ENCODE results near the gene EPB41L2.
"Not testable (repeated sequence)": the region's sequence is repeated elsewhere in the genome, so short reads cannot be mapped to it uniquely, and the experiment has no call there.

EPB41L2 gene

GRCh38 chr6:131093334-131093733 is 30.3 kb upstream of the EPB41L2 start:
- no peak for TF ChIP-seq CTCF (IDR thresholded peaks at IDR 0.05; ENCODE audit: extremely low read depth, missing control alignments)

GRCh38 chr6:131091944-131092343 is 28.9 kb upstream of the EPB41L2 start:
- not testable (repeated sequence) for DNase-seq (ENCODE audit: low spot score)

More at GRCh38 chr6:131093334-131093733, 30.3 kb upstream of the EPB41L2 start:
- no peak for DNase-seq (ENCODE audit: low spot score)

GRCh38 chr6:131090339-131090738 is 27.3 kb upstream of the EPB41L2 start:
- DNase-seq (ENCODE audit: low spot score), result not testable (repeated sequence)

GRCh38 chr6:131084982-131085381 is 21.9 kb upstream of the EPB41L2 start:
- no peak for TF ChIP-seq CTCF (IDR thresholded peaks at IDR 0.05; ENCODE audit: extremely low read depth, missing control alignments)
- DNase-seq (ENCODE audit: low spot score), result no peak

GRCh38 chr6:131083687-131084086 is 20.6 kb upstream of the EPB41L2 start:
- no peak for TF ChIP-seq CTCF (IDR thresholded peaks at IDR 0.05; ENCODE audit: extremely low read depth, missing control alignments)
- no peak for DNase-seq (ENCODE audit: low spot score)

GRCh38 chr6:131082335-131082734 is 19.3 kb upstream of the EPB41L2 start:
- TF ChIP-seq CTCF (IDR thresholded peaks at IDR 0.05; ENCODE audit: extremely low read depth, missing control alignments), result no peak
- no peak for DNase-seq (ENCODE audit: low spot score)

GRCh38 chr6:131080084-131080483 is 17.0 kb upstream of the EPB41L2 start:
- no peak for DNase-seq (ENCODE audit: low spot score)
- TF ChIP-seq CTCF (IDR thresholded peaks at IDR 0.05; ENCODE audit: extremely low read depth, missing control alignments), result no peak

- DNase-seq (ENCODE audit: low spot score), result no peak
- TF ChIP-seq CTCF (IDR thresholded peaks at IDR 0.05; ENCODE audit: extremely low read depth, missing control alignments), result no peak
These were observed 10.5 kb upstream of the EPB41L2 start for GRCh38 chr6:131073577-131073976.

GRCh38 chr6:131070061-131070460 is 7.0 kb upstream of the EPB41L2 start:
- no peak for TF ChIP-seq CTCF (IDR thresholded peaks at IDR 0.05; ENCODE audit: extremely low read depth, missing control alignments)
- DNase-seq (ENCODE audit: low spot score), result no peak

All from GM20000 (cell line).